ENCODE measurements around the gene SKI.

DNA sequence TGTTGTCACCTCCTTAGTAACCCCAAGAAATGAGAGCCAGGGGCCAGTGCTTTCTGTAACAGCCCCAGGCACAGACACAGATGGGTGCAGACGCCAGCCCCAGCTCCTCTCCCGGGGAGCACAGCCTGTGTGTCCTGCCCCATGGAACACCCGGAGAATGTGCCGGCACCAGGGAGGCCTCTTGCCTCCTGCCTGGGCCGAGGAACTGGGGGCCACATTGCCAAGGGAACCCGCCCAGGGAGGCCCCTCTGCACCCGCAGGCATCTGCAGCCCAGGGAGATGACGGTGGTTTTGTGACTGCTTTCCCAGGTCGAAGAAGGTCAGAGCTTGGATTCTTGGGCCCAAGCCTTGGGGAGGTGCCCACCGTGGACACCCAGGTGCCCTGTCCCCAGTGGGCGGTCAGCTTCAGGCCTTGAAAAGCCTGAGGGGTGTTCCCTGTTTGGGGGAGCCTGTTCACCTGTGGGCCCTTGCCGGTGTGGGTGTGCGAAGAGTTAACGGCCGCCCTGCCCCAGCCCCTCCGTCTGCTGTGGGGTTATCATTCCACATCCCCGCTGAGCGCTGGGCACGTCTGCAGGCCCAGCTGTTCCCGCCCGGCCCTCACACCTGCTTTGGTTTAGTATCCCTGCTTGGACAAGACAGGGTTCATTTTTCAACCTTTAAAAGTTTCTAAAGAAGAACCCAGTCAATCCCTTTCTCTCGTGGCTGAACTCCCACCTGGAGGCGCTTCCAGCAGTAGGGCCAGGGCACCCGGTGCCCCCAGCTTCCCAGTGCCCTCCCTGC lies 100.7 kb downstream of the SKI start:
- TF ChIP-seq GATA3 (IDR thresholded peaks at IDR 0.05; ENCODE audit: low read depth, low read length) (no peak), GATA2 (IDR thresholded peaks at IDR 0.05; ENCODE audit: low read depth, low read length) (no peak)

Measured in SH-SY5Y (cell line).